HepG2 (cell line): ENCODE results near the gene GRID1. TPM values are rescaled to one million over a fixed set of nuclear protein-coding genes. Genes with fewer than 3 reads are reported as not detected.
A peak's percentile ranks its signal among the peaks of the same experiment; 100 is the strongest.

Experiments used
- ATAC-seq: fragments of 200-7000 bp; cut with Tn5 transposase; 3 replicates; pipeline ENCODE4 v1.9.1; 2020; ENCODE audit warnings: mild to moderate bottlenecking, moderate library complexity
- BruUV-seq: library from RNA; stranded (reverse); fragments of 400-500 nt; replicated peaks from 2 replicates; lab custom pipeline; 2021; lab: Mats Ljungman, UMichigan
- CTCF ChIA-PET: fragments of 300-600 bp; formaldehyde crosslinking; extraction: SDS; loops from one replicate; lab custom pipeline; 2021; ENCODE audit warnings: low total read pairs, inconsistent platforms, low intra/inter-chr PET ratio; lab: Yijun Ruan, JAX
- POLR2A ChIA-PET: fragments of 350-600 bp; sonication (Branson Sonifier 250); formaldehyde crosslinking; loops from one replicate; lab custom pipeline; 2020; ENCODE audit warnings: antibody characterized with exemption, inconsistent platforms; lab: Yijun Ruan, JAX
- DNase-seq: peaks from one replicate; pipeline ENCODE4 v3.0.0-alpha.2; 2015; ENCODE audit warnings: low spot score
- FAIRE-seq: peaks from 3 replicates; lab custom pipeline; 2011; peaks lifted over from hg19 to GRCh38; lab: Jason Lieb, UNC
- H2AFZ ChIP-seq: one replicate; pipeline ENCODE4 v1.6.1; 2011; ENCODE audit warnings: low read length, inconsistent platforms
- H3K27ac ChIP-seq: fragments of 300-600 bp; 3 replicates; pipeline ENCODE4 v1.8.0; 2011; ENCODE audit warnings: mixed run types, mild to moderate bottlenecking, mixed read lengths, low read length, inconsistent platforms; ENCODE audit not compliant: insufficient read depth; ENCODE audit errors: extremely low read length
- H3K27me3 ChIP-seq, 2 experiments: fragments of 200-600 bp in 1 of 2; 2 replicates in 1 of 2; 3 replicates in 1 of 2; pipeline versions ENCODE4 v1.6.0 to v1.8.0; 2011; ENCODE audit warnings: low read length in 2 of 2, mild to moderate bottlenecking in 2 of 2, moderate library complexity in 2 of 2, inconsistent platforms in 1 of 2; ENCODE audit not compliant: insufficient read depth in 2 of 2, control insufficient read depth in 1 of 2
- H3K36me3 ChIP-seq, 2 experiments: fragments of 200-600 bp in 1 of 2; replicated peaks in 1 of 2; 2 replicates in 1 of 2; 3 replicates in 1 of 2; pipeline versions ENCODE4 v1.5.1 to v1.8.0; 2011; ENCODE audit warnings: low read length in 2 of 2, inconsistent platforms in 1 of 2; ENCODE audit not compliant: insufficient read depth in 2 of 2, control insufficient read depth in 1 of 2
- H3K4me1 ChIP-seq: 2 replicates; pipeline ENCODE4 v1.5.1; 2012; ENCODE audit warnings: low read length, inconsistent platforms; ENCODE audit not compliant: insufficient read depth
- H3K4me2 ChIP-seq: 2 replicates; pipeline ENCODE4 v1.6.0; 2011; ENCODE audit warnings: low read depth, low read length, inconsistent platforms
- H3K4me3 ChIP-seq, 3 experiments: fragments of 200-600 bp in 1 of 3; sonication (generic), shearing (Covaris generic) in 1 of 3; replicated peaks in 1 of 3; 2 replicates each; pipeline ENCODE4 v1.5.1; 2011 to 2016; ENCODE audit warnings: low read length in 3 of 3, inconsistent platforms in 2 of 3, low read depth in 2 of 3, mild to moderate bottlenecking in 2 of 3, control low read depth in 1 of 3, mixed read lengths in 1 of 3; ENCODE audit not compliant: insufficient read depth in 1 of 3
- H3K79me2 ChIP-seq: one replicate; pipeline ENCODE4 v1.6.1; 2011; ENCODE audit warnings: low read length, inconsistent platforms; ENCODE audit not compliant: insufficient read depth
- H3K9ac ChIP-seq: 2 replicates; pipeline ENCODE4 v1.6.0; 2011; ENCODE audit warnings: mild to moderate bottlenecking, low read depth, low read length, inconsistent platforms; ENCODE audit not compliant: insufficient read depth
- H3K9me3 ChIP-seq: 2 replicates; pipeline ENCODE4 v1.5.1; 2012; ENCODE audit warnings: mild to moderate bottlenecking, low read length
- H4K20me1 ChIP-seq: 2 replicates; pipeline ENCODE4 v1.6.0; 2011; ENCODE audit warnings: inconsistent platforms, mild to moderate bottlenecking, low read length, moderate library complexity; ENCODE audit not compliant: insufficient read depth
- HNRNPK ChIP-seq: fragments of 200-400 bp; formaldehyde crosslinking; IDR thresholded peaks from 2 replicates; pipeline ENCODE4 v1.6.1; 2018; ENCODE audit warnings: low read length, low read depth, moderate library complexity, mild to moderate bottlenecking; ENCODE audit not compliant: poor library complexity, severe bottlenecking
- PCBP1 ChIP-seq: fragments of 200-400 bp; formaldehyde crosslinking; IDR thresholded peaks from 2 replicates; pipeline ENCODE4 v1.6.1; 2017; ENCODE audit warnings: mild to moderate bottlenecking, low read depth, low read length, borderline replicate concordance
- ZNF460 ChIP-seq: sonication (generic); formaldehyde crosslinking; IDR thresholded peaks from 2 replicates; pipeline ENCODE4 v1.5.1; 2020; ENCODE audit warnings: missing genetic modification reagents, mild to moderate bottlenecking, borderline replicate concordance
- WGBS: methylation state at CpG from one replicate; pipeline ENCODE4 v1.1.6; 2017; ENCODE audit warnings: low lambda C conversion rate; 5-methylcytosine and 5-hydroxymethylcytosine counted together
- in situ Hi-C: cut with HindIII; loops from 2 replicates; pipeline ENCODE4 v1.10.0; 2017; ENCODE audit warnings: low pct_unique_long_range_greater_than_20kb; ENCODE audit not compliant: extremely low pct_ligation_motif_present
- intact Hi-C: fragments of 100-400 bp; cut with micrococcal nuclease; formaldehyde crosslinking; loops from one replicate; pipeline ENCODE4 v1.10.0; 2022; ENCODE audit not compliant: unreplicated experiment
- polyA plus RNA-seq, 8 experiments: library from polyadenylated mRNA; depleted of rRNA in 3 of 8; stranded (reverse) in 7 of 8; unstranded in 1 of 8; fragments of >200 nt; fragmentation: Illumina TruSeq in 4 of 8; extraction: Trizol in 4 of 8; gene quantifications; 2 replicates each; pipeline versions ENCODE4 v1.2.1 to v1.2.3, GENCODE V29; 2011 to 2016; ENCODE audit warnings: low read depth in 4 of 8, missing spikeins in 1 of 8, mixed read lengths in 1 of 8; ENCODE audit not compliant: insufficient read depth in 1 of 8
- total RNA-seq, 5 experiments: library from RNA; depleted of rRNA; stranded (reverse); fragments of >200 nt; fragmentation: Illumina TruSeq; extraction: Trizol; gene quantifications; 2 replicates each; pipeline ENCODE4 v1.2.3, GENCODE V29; 2016; ENCODE audit warnings: low read depth in 1 of 5
- TF ChIP-seq, protein P1 (sequence below), 2 experiments: sonication (generic) in 1 of 2; formaldehyde crosslinking in 1 of 2; IDR thresholded peaks; 2 replicates each; pipeline versions ENCODE4 v1.4.0 to v1.6.1; 2016 to 2020; ENCODE audit warnings: borderline replicate concordance in 1 of 2, low read depth in 1 of 2, mild to moderate bottlenecking in 1 of 2, missing genetic modification reagents in 1 of 2
- TF ChIP-seq, protein P2 (sequence below): sonication (generic); formaldehyde crosslinking; IDR thresholded peaks from 2 replicates; pipeline ENCODE4 v1.5.0; 2020; ENCODE audit warnings: missing genetic modification reagents, mild to moderate bottlenecking, borderline replicate concordance

Gene GRID1
- total and polyA plus RNA-seq, 2 of the 13 experiments (the other 11 are each of a cell fraction or from before 2014, with no cell fraction given), result 0.05 TPM; not detected in 1

- no peaks in the 10 kb centered on the region for H3K36me3 ChIP-seq
- no peaks in the 10 kb centered on the region for H3K79me2 ChIP-seq
- H3K4me3 ChIP-seq, result no peak overlapping the region
- ChIA-PET CTCF (no interaction called here), POLR2A (no interaction called here)
- no peak overlapping the region for H3K27ac ChIP-seq
- ATAC-seq (no peak), DNase-seq (no peak), FAIRE-seq (no peak)
- H4K20me1 ChIP-seq, result no peaks in the 10 kb centered on the region
- H3K4me1 ChIP-seq, result no peaks in the 10 kb centered on the region
- in situ Hi-C loops (no loop called here), intact Hi-C loops (loop anchor here (10.0 kb wide), 1 partner anchor 1924 kb away; no protein-coding TSS in a partner anchor)
- H3K27me3 ChIP-seq, result peaks cover 0 to 3% of the 10 kb centered on the region in 2 experiments; a peak in 2 of 5 replicates
- no TSS peak for BruUV-seq
- peak; percentile 75 for TF ChIP-seq HNRNPK
- TF ChIP-seq, protein P1, sequence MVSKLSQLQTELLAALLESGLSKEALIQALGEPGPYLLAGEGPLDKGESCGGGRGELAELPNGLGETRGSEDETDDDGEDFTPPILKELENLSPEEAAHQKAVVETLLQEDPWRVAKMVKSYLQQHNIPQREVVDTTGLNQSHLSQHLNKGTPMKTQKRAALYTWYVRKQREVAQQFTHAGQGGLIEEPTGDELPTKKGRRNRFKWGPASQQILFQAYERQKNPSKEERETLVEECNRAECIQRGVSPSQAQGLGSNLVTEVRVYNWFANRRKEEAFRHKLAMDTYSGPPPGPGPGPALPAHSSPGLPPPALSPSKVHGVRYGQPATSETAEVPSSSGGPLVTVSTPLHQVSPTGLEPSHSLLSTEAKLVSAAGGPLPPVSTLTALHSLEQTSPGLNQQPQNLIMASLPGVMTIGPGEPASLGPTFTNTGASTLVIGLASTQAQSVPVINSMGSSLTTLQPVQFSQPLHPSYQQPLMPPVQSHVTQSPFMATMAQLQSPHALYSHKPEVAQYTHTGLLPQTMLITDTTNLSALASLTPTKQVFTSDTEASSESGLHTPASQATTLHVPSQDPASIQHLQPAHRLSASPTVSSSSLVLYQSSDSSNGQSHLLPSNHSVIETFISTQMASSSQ (IDR thresholded peaks at IDR 0.05; ENCODE audit: low read depth), result no peak
- TF ChIP-seq, protein P1 (CRISPR knock-in tag; IDR thresholded peaks at IDR 0.05; ENCODE audit: borderline replicate concordance), result no peak
- TF ChIP-seq, protein P2, sequence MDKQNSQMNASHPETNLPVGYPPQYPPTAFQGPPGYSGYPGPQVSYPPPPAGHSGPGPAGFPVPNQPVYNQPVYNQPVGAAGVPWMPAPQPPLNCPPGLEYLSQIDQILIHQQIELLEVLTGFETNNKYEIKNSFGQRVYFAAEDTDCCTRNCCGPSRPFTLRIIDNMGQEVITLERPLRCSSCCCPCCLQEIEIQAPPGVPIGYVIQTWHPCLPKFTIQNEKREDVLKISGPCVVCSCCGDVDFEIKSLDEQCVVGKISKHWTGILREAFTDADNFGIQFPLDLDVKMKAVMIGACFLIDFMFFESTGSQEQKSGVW, result no peak
- no peak for TF ChIP-seq ZNF460 (CRISPR knock-in tag)
- TF ChIP-seq PCBP1, result 0 out of 2 replicates have a peak, but pooled peaks have one; percentile 70
- whole genome bisulfite sequencing, result 0% methylated on average over 2 of the region's 3 CpGs
- no peak overlapping the region for H3K9ac ChIP-seq
- H3K4me2 ChIP-seq, result no peak overlapping the region
- no peaks in the 10 kb centered on the region for H3K9me3 ChIP-seq
- no peak overlapping the region for H2AFZ ChIP-seq
Measured at GRCh38 chr10:86300399-86300925, 66.1 kb downstream of the GRID1 start.
